Stimulated activated naive CD8-positive, alpha-beta T cell treated with anti-CD3 and anti-CD28 coated beads, Interleukin-15, Interleukin-2, amounts not matched to agents 100 ng/mL and 50 ng/mL, for 24 hours (primary cell): Measurements from ENCODE around the gene ZNF668.

Experiments
- H3K27ac Mint-ChIP-seq: one replicate; pipeline ENCODE4 v1.8.0; 2021; ENCODE audit warnings: mild to moderate bottlenecking, mixed read lengths
- H3K27me3 Mint-ChIP-seq: one replicate; pipeline ENCODE4 v1.8.0; 2021; ENCODE audit warnings: mixed read lengths
- H3K36me3 Mint-ChIP-seq: one replicate; pipeline ENCODE4 v1.8.0; 2021; ENCODE audit warnings: low read depth, mixed read lengths
- H3K4me1 Mint-ChIP-seq: one replicate; pipeline ENCODE4 v1.8.0; 2021; ENCODE audit warnings: low read depth, mixed read lengths
- H3K4me3 Mint-ChIP-seq: one replicate; pipeline ENCODE4 v1.8.0; 2021; ENCODE audit warnings: mild to moderate bottlenecking, mixed read lengths
- H3K9me3 Mint-ChIP-seq: one replicate; pipeline ENCODE4 v1.8.0; 2021; ENCODE audit warnings: mixed read lengths

Gene ZNF668

DNA sequence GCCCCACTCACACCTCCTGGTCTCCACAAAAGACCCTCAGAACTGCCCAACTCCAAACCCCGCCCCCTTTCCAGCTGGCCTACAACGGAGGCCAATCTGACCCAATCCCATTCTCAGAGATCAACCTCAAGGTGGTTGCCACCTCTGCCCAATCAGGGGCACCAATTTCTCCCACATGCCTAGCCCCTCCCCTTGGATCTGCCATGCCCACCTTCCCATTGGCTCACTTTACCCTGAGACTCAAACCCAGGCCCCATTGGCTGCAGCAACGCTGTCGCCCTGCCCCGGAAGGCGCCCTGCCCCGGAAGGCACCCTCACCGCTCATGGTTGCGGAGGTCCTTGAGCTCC lies 10.6 kb downstream of the ZNF668 start:
- Mint-ChIP-seq H3K27ac (no peak overlapping the region), H3K4me1 (peaks cover 40% of the 10 kb centered on the region), H3K9me3 (no peaks in the 10 kb centered on the region), H3K36me3 (peaks cover 38% of the 10 kb centered on the region), H3K4me3 (no peak overlapping the region), H3K27me3 (no peaks in the 10 kb centered on the region)

DNA sequence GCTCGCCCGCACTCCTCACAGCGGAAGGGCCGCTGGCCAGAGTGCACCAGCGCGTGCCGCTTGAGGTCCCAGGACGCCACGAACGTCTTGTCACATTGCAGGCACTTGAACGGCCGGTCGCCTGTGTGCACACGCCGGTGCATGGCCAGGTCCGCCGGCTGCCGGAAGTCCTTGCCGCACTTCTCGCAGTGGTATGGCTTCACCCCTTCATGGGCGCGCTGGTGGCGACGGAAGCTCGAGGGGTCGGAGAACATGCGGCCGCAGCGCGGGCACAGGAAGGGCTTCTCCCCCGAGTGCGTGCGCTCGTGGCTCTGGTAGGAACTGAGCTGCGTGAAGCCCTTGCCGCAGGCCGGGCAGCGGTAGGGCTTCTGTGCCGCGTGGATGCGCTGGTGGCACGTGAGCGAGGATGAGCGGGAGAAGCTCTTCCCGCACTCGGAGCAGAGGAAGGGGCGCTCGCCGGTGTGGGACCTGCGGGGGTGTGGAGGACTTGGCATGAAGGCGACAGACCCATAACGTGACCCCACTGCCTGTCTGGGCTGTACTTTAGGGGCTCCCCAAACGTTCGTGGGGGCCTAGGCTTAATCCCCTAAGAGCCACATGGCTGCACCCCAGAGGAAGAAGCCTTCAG lies 12.1 kb downstream of the ZNF668 start:
- Mint-ChIP-seq H3K9me3 (no peaks in the 10 kb centered on the region), H3K4me3 (no peak overlapping the region), H3K27me3 (no peaks in the 10 kb centered on the region), H3K27ac (no peak overlapping the region), H3K4me1 (peaks cover 37% of the 10 kb centered on the region), H3K36me3 (peaks cover 38% of the 10 kb centered on the region)

- no peak overlapping the region for H3K4me3 Mint-ChIP-seq
- H3K27me3 Mint-ChIP-seq, result no peaks in the 10 kb centered on the region
- no peak overlapping the region for H3K27ac Mint-ChIP-seq
- H3K4me1 Mint-ChIP-seq, result peaks cover 33% of the 10 kb centered on the region
- H3K36me3 Mint-ChIP-seq, result peaks cover 38% of the 10 kb centered on the region
- H3K9me3 Mint-ChIP-seq, result no peaks in the 10 kb centered on the region
Observed at GRCh38 chr16:31061126-31061812, 12.8 kb downstream of the ZNF668 start.

DNA sequence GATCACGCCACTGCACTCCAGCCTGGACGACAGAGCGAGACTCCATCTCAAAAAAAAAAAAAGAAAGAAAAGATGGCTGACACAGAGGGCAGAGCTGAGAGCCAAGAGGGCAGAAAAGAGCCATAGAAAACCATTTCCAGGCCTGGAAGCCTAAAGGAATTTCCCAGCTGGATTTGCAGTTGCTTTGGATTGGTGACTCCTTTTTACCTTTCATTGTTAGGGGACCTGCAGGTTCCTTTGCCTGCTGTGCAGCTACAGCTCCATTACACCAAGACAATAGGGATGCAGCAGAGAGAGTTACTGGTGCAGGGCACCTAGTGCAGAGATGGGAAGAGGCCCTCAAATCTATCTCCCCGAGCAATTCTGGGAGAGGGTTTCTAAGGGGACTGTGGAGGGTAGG lies 18.4 kb downstream of the ZNF668 start:
- H3K27me3 Mint-ChIP-seq, result no peaks in the 10 kb centered on the region

GRCh38 chr16:31052114-31052513 lies 21.9 kb downstream of the ZNF668 start:
- Mint-ChIP-seq H3K27me3 (no peaks in the 10 kb centered on the region), H3K4me3 (no peak overlapping the region), H3K36me3 (no peaks in the 10 kb centered on the region), H3K4me1 (peaks cover 12% of the 10 kb centered on the region), H3K9me3 (no peaks in the 10 kb centered on the region), H3K27ac (no peak overlapping the region)

More for the DNA sequence above, 18.4 kb downstream of the ZNF668 start:
- H3K9me3 Mint-ChIP-seq, result no peaks in the 10 kb centered on the region
- no peak overlapping the region for H3K27ac Mint-ChIP-seq
- peaks cover 12% of the 10 kb centered on the region for H3K4me1 Mint-ChIP-seq
- peaks cover 11% of the 10 kb centered on the region for H3K36me3 Mint-ChIP-seq
- H3K4me3 Mint-ChIP-seq, result no peak overlapping the region

- no peaks in the 10 kb centered on the region for H3K36me3 Mint-ChIP-seq
- H3K4me1 Mint-ChIP-seq, result peaks cover 12% of the 10 kb centered on the region
- H3K4me3 Mint-ChIP-seq, result no peak overlapping the region
- no peaks in the 10 kb centered on the region for H3K9me3 Mint-ChIP-seq
- H3K27ac Mint-ChIP-seq, result no peak overlapping the region
- H3K27me3 Mint-ChIP-seq, result no peaks in the 10 kb centered on the region
Observed at GRCh38 chr16:31050280-31051030, 23.6 kb downstream of the ZNF668 start.

GRCh38 chr16:31043898-31044481 lies 30.1 kb downstream of the ZNF668 start:
- H3K9me3 Mint-ChIP-seq, result no peaks in the 10 kb centered on the region
- H3K36me3 Mint-ChIP-seq, result peaks cover 11% of the 10 kb centered on the region
- H3K4me3 Mint-ChIP-seq, result no peak overlapping the region

GRCh38 chr16:31043352-31043751 lies 30.7 kb downstream of the ZNF668 start:
- Mint-ChIP-seq H3K4me1 (no peaks in the 10 kb centered on the region), H3K9me3 (no peaks in the 10 kb centered on the region), H3K27ac (no peak overlapping the region), H3K36me3 (peaks cover 12% of the 10 kb centered on the region), H3K27me3 (no peaks in the 10 kb centered on the region), H3K4me3 (no peak overlapping the region)

More at GRCh38 chr16:31043898-31044481, 30.1 kb downstream of the ZNF668 start:
- no peaks in the 10 kb centered on the region for H3K4me1 Mint-ChIP-seq
- no peak overlapping the region for H3K27ac Mint-ChIP-seq
- H3K27me3 Mint-ChIP-seq, result no peaks in the 10 kb centered on the region

DNA sequence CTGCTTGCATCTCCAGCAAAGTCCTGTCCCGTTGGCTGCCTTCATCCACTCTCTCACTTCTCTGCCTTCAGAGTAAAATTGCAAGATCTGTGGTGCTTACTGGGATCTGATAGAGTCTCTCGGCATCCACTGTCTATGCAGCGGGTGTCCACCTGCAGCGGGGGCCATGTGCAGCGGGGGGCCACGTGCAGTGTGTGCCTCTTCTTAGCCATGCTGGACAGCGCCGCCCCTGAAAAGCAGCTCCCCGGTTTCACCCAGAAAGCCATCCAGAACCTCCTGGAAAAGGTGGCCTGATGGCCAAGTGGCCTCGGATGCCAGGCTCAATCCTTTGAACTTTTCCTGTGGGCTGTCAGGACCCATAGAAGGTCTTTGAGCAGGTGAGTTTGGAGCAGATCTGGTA lies 31.2 kb downstream of the ZNF668 start:
- H3K4me1 Mint-ChIP-seq, result no peaks in the 10 kb centered on the region
- H3K9me3 Mint-ChIP-seq, result no peaks in the 10 kb centered on the region
- no peaks in the 10 kb centered on the region for H3K27me3 Mint-ChIP-seq
- H3K36me3 Mint-ChIP-seq, result peaks cover 13% of the 10 kb centered on the region
- H3K27ac Mint-ChIP-seq, result no peak overlapping the region
- no peak overlapping the region for H3K4me3 Mint-ChIP-seq

DNA sequence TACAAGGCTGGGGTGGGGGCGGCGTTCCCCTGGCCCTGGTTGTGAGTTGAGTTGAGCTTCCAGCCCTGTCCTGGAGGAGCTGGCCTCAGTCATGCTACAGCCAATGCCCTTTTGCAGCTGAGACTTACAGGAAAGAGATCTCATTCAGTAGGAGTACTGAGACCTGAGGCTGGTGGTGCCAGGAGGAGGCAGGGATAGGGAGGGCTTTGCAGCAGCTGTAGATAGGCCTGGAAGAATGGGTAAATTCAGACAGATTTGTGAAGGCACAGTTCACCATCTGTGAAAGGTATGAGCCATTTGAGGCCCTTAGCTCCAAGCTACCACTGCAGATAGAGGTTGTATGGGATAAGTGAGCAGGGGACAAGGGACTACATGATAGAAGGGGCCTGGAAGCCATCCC lies 35.0 kb downstream of the ZNF668 start:
- no peak overlapping the region for H3K27ac Mint-ChIP-seq
- no peaks in the 10 kb centered on the region for H3K9me3 Mint-ChIP-seq
- H3K4me3 Mint-ChIP-seq, result no peak overlapping the region
- no peaks in the 10 kb centered on the region for H3K27me3 Mint-ChIP-seq
- H3K36me3 Mint-ChIP-seq, result peaks cover 16% of the 10 kb centered on the region
- H3K4me1 Mint-ChIP-seq, result peaks cover 12% of the 10 kb centered on the region

- Mint-ChIP-seq H3K4me1 (peaks cover 24% of the 10 kb centered on the region), H3K36me3 (peaks cover 12% of the 10 kb centered on the region), H3K4me3 (no peak overlapping the region), H3K27ac (no peak overlapping the region), H3K27me3 (no peaks in the 10 kb centered on the region), H3K9me3 (no peaks in the 10 kb centered on the region)
Observed at GRCh38 chr16:31036691-31037090, 37.3 kb downstream of the ZNF668 start.

DNA sequence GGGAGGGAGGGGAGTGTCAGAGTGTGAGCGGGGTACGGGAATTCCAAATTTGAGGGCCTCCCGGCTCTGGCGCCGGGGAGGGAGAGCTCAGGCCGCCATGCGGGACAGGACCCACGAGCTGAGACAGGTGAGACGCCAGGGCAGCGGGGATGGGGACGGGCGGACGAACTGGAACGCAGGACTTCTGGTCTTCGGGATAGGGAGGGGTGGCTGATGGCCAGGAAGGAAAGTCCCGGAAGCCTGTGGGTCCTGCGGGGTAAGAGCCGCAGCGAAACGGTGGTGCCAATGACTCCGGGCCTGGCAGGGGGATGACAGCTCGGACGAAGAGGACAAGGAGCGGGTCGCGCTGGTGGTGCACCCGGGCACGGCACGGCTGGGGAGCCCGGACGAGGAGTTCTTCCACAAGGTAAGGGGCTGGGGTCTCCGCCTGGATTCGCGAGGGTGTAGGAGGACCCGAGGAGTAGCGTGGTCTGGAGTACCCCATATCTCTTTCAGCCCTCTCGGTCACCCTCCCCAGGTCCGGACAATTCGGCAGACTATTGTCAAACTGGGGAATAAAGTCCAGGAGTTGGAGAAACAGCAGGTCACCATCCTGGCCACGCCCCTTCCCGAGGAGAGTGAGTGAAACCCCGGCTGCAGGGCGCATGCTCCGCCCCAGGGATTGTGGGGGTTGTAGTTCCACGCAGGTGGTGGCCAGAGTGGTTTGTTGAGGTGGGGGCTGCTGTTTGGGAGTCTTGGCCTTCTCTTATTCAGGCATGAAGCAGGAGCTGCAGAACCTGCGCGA lies 40.1 kb downstream of the ZNF668 start:
- peak overlapping the region; percentile 84 for H3K4me3 Mint-ChIP-seq
- peaks cover 27% of the 10 kb centered on the region for H3K4me1 Mint-ChIP-seq

GRCh38 chr16:31032736-31033708 lies 41.0 kb downstream of the ZNF668 start, which contains the start of gene STX4:
Gene STX4 (plus strand): TSS chr16:31033558. CDS start chr16:31033806, 248 bp downstream.
- Mint-ChIP-seq H3K4me3 (peak within 1 kb of the TSS; percentile 84), H3K9me3 (no peaks in the 10 kb centered on the region), H3K36me3 (peaks cover 4% of the 10 kb centered on the region), H3K4me1 (peaks cover 27% of the 10 kb centered on the region), H3K27me3 (no peaks in the 10 kb centered on the region), H3K27ac (peak within 1 kb of the TSS; percentile 95)

More for the DNA sequence above, 40.1 kb downstream of the ZNF668 start:
- peaks cover 5% of the 10 kb centered on the region for H3K36me3 Mint-ChIP-seq
- H3K9me3 Mint-ChIP-seq, result no peaks in the 10 kb centered on the region
- H3K27me3 Mint-ChIP-seq, result no peaks in the 10 kb centered on the region
- H3K27ac Mint-ChIP-seq, result peak overlapping the region; percentile 95
